ENCODE results near the gene SLC17A4. TPM values are rescaled to one million over a fixed set of nuclear protein-coding genes. Genes with fewer than 3 reads are reported as not detected.

The SLC17A4 gene
- total RNA-seq, 1 donor from 2014 or later: not detected

DNA sequence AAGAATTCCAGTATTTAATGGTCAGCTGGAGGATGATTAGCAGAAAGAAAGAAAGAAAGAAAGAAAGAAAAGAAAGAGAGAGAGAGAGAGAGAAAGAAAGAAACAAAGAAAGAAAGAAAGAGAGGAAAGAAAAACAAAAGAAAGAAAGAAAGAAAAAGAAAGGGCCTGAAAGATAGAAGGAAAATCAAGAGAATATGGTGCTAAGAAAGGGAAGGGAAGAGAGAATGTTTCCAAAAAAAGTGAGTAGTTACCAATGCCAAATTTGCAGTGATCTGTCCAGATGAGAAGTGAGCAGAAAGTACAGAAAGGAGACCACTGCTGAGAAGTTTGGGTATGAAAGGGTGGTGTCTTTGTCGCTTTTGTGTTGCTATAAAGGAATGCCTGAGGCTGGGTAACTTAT, 26.6 kb downstream of the SLC17A4 start:
- TF ChIP-seq, protein P1, sequence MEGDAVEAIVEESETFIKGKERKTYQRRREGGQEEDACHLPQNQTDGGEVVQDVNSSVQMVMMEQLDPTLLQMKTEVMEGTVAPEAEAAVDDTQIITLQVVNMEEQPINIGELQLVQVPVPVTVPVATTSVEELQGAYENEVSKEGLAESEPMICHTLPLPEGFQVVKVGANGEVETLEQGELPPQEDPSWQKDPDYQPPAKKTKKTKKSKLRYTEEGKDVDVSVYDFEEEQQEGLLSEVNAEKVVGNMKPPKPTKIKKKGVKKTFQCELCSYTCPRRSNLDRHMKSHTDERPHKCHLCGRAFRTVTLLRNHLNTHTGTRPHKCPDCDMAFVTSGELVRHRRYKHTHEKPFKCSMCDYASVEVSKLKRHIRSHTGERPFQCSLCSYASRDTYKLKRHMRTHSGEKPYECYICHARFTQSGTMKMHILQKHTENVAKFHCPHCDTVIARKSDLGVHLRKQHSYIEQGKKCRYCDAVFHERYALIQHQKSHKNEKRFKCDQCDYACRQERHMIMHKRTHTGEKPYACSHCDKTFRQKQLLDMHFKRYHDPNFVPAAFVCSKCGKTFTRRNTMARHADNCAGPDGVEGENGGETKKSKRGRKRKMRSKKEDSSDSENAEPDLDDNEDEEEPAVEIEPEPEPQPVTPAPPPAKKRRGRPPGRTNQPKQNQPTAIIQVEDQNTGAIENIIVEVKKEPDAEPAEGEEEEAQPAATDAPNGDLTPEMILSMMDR (IDR thresholded peaks at IDR 0.05; ENCODE audit: insufficient read depth, low read length, poor library complexity, severe bottlenecking): no peak
- no peak overlapping the region for H3K4me3 ChIP-seq (ENCODE audit: low read depth, low read length)
- peaks cover 3% of the 10 kb centered on the region for H3K27me3 ChIP-seq (ENCODE audit: control insufficient read depth, insufficient read depth, low read length)
- DNase-seq (ENCODE audit: low read depth): no peak
- no peaks in the 10 kb centered on the region for H3K36me3 ChIP-seq (ENCODE audit: control insufficient read depth, insufficient read depth, low read length)

DNA sequence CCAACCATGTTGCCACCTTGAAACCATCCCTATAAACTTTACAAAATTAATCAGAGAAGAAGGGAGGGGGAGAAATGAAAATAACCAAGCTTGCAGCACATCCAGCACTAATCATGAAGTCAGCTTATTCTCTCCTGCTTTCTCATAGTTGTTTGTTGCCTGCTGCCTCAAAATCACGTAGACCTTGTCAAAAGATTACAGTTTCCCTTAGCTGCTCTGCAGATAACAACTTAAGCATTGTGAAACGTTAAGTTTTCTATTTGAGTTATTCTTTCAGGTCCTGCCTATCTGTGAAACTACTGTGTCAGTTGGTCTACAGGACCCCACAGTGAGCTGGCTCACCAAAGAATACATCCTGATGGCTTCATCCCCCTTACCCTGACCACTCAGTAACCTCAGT, 32.9 kb downstream of the SLC17A4 start:
- Histone ChIP-seq H3K27me3 (ENCODE audit: control insufficient read depth, insufficient read depth, low read length) (no peaks in the 10 kb centered on the region), H3K4me3 (ENCODE audit: low read depth, low read length) (no peak overlapping the region), H3K36me3 (ENCODE audit: control insufficient read depth, insufficient read depth, low read length) (no peaks in the 10 kb centered on the region)
- no peak for DNase-seq (ENCODE audit: low read depth)
- TF ChIP-seq, protein P1 (IDR thresholded peaks at IDR 0.05; ENCODE audit: insufficient read depth, low read length, poor library complexity, severe bottlenecking): no peak

DNA sequence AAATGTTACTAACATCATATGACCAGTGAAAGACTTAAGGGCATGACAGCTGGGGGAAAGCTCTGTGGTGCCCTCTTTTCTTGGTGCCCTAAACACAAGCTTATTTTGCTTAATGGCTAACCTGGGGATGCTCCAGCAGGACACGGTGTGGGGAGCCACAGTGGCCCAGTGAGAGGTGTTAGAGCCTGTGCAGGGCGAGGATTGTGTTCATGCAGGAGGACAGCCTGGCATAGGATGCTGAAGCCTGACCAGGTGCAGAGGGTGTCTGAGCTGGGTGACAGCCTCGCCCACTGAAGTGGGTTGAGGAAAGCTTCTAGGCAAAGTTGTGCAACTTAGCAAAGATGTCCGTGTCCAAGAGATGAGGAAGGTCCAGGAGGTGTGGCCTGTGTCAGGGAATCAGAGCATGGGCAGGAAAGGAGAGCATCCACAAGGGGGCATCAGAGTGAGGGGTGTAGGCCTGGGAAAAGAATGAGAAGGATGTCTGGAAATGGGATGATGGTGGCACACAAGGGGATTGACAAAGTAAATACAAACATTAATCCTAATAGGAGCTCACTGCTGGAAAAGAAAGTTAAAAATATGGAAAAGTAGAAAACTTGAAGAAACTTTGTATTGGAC, 33.9 kb downstream of the SLC17A4 start:
- no peak overlapping the region for H3K4me3 ChIP-seq (ENCODE audit: low read depth, low read length)
- H3K27me3 ChIP-seq (ENCODE audit: control insufficient read depth, insufficient read depth, low read length): no peaks in the 10 kb centered on the region
- no peak for DNase-seq (ENCODE audit: low read depth)
- TF ChIP-seq, protein P1 (IDR thresholded peaks at IDR 0.05; ENCODE audit: insufficient read depth, low read length, poor library complexity, severe bottlenecking): peak; percentile 26
- no peaks in the 10 kb centered on the region for H3K36me3 ChIP-seq (ENCODE audit: control insufficient read depth, insufficient read depth, low read length)

DNA sequence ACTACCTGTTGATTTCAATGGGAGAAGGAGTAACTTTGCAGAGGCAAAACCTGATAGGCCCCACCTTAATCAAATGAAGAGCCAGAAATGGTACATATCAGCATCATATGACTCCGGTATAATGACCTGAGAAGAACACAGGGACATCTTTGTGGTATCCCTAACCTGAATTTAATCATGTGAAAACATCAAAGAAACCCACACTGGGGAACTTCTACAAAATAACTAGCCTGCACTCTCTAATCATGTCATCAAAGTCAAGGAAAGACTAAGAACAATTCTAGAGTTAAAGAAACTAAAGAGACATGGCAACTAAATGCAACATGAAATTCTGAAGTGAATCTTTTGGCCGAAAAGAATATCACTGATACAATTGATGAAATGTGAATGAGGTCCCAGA, 34.9 kb downstream of the SLC17A4 start:
- Histone ChIP-seq H3K36me3 (ENCODE audit: control insufficient read depth, insufficient read depth, low read length) (no peaks in the 10 kb centered on the region), H3K27me3 (ENCODE audit: control insufficient read depth, insufficient read depth, low read length) (no peaks in the 10 kb centered on the region), H3K4me3 (ENCODE audit: low read depth, low read length) (no peak overlapping the region)
- no peak for DNase-seq (ENCODE audit: low read depth)
- TF ChIP-seq, protein P1 (IDR thresholded peaks at IDR 0.05; ENCODE audit: insufficient read depth, low read length, poor library complexity, severe bottlenecking): no peak

DNA sequence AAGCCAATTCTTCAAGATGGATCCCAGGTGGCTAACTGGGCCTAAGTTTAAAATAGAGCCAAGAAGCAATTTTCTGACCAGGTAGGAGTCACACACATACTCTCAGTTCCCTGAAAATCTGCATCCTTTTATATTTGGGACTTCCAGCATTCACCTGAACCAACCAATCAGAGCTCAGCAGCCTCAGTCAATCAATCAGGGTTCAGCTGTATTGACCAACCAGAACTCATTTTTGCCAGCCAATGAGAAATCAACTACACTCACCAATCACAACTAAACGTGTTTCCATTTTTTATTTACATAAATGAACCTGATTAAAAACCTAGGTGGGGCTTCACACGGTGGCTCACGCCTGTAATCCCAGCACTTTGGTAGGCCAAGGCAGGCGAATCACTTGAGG, 37.5 kb downstream of the SLC17A4 start:
- TF ChIP-seq, protein P1 (IDR thresholded peaks at IDR 0.05; ENCODE audit: insufficient read depth, low read length, poor library complexity, severe bottlenecking): no peak
- DNase-seq (ENCODE audit: low read depth): no peak
- Histone ChIP-seq H3K27me3 (ENCODE audit: control insufficient read depth, insufficient read depth, low read length) (no peaks in the 10 kb centered on the region), H3K4me3 (ENCODE audit: low read depth, low read length) (no peak overlapping the region), H3K36me3 (ENCODE audit: control insufficient read depth, insufficient read depth, low read length) (no peaks in the 10 kb centered on the region)

DNA sequence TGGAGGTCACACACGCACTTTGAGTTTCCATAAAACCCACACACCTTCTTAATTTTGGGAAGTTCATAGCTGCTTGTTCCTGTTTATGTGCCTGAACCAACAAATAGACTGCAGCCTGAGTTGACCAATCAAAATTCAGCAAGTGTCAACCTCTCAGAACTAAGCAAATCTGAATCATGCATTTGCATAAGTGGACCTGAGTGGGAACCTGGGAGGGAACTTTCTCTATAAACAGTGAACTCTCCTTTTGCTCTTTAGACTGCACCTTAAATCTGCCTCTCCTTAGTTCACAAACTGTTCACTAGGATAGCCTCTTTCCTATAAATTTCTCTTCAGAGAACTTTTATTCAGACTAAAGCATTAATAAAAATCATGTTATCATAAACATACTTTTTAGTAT, 39.4 kb downstream of the SLC17A4 start:
- TF ChIP-seq, protein P1 (IDR thresholded peaks at IDR 0.05; ENCODE audit: insufficient read depth, low read length, poor library complexity, severe bottlenecking): no peak
- Histone ChIP-seq H3K27me3 (ENCODE audit: control insufficient read depth, insufficient read depth, low read length) (no peaks in the 10 kb centered on the region), H3K36me3 (ENCODE audit: control insufficient read depth, insufficient read depth, low read length) (no peaks in the 10 kb centered on the region), H3K4me3 (ENCODE audit: low read depth, low read length) (no peak overlapping the region)
- DNase-seq (ENCODE audit: low read depth): no peak

Data from kidney epithelial cell (primary cell).